ENCODE data around the gene ADGRF1.

The ADGRF1 gene

GRCh38 chr6:47028835-47029360, 13.2 kb downstream of the ADGRF1 start:
- Histone ChIP-seq H3K36me3 (ENCODE audit: low read length) (no peaks in the 10 kb centered on the region), H3K4me3 (ENCODE audit: insufficient read depth, low read length, poor library complexity, severe bottlenecking) (no peak overlapping the region), H3K27me3 (ENCODE audit: low read length) (no peaks in the 10 kb centered on the region), H3K79me2 (ENCODE audit: insufficient read depth, low read length) (no peaks in the 10 kb centered on the region), H3K27ac (ENCODE audit: low read depth, low read length) (no peak overlapping the region), H2AFZ (ENCODE audit: low read depth, low read length, severe bottlenecking) (no peak overlapping the region), H3K9me3 (ENCODE audit: insufficient read depth, low read length) (no peaks in the 10 kb centered on the region), H3F3A (ENCODE audit: insufficient read depth) (no peaks in the 10 kb centered on the region), H3K4me2 (ENCODE audit: low read depth, low read length, poor library complexity, severe bottlenecking) (no peak overlapping the region), H3K9ac (ENCODE audit: low read length) (no peak overlapping the region), H4K20me1 (ENCODE audit: low read depth, low read length) (no peaks in the 10 kb centered on the region), H3K9me2 (replicated peaks; ENCODE audit: insufficient read depth, low read length) (no peaks in the 10 kb centered on the region)
- TF ChIP-seq EZH2phosphoT487 (conservative IDR thresholded peaks at IDR 0.05; ENCODE audit: low read length), result no peak
- TF ChIP-seq, protein P1, sequence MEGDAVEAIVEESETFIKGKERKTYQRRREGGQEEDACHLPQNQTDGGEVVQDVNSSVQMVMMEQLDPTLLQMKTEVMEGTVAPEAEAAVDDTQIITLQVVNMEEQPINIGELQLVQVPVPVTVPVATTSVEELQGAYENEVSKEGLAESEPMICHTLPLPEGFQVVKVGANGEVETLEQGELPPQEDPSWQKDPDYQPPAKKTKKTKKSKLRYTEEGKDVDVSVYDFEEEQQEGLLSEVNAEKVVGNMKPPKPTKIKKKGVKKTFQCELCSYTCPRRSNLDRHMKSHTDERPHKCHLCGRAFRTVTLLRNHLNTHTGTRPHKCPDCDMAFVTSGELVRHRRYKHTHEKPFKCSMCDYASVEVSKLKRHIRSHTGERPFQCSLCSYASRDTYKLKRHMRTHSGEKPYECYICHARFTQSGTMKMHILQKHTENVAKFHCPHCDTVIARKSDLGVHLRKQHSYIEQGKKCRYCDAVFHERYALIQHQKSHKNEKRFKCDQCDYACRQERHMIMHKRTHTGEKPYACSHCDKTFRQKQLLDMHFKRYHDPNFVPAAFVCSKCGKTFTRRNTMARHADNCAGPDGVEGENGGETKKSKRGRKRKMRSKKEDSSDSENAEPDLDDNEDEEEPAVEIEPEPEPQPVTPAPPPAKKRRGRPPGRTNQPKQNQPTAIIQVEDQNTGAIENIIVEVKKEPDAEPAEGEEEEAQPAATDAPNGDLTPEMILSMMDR (IDR thresholded peaks at IDR 0.05; ENCODE audit: insufficient read depth, low read length, poor library complexity, severe bottlenecking), result no peak

DNA sequence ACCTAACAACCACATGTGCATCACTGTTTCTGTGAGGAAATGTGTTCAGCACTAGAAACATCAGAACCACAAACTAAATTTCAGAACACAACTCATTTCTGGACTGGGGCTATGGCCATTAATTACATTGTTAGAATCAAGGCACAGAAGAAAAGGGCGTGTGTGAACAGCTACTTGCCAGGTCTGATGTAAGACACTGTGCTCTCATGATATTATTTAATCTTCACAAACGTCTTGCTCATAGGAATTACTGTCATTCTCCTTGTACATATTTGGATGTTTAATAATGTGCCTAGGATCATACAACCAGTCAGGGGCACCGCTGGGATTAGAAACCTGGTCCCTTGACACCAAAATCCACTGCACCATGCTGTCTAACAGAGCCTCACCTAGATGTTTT, 14.8 kb downstream of the ADGRF1 start:
- TF ChIP-seq EZH2phosphoT487 (conservative IDR thresholded peaks at IDR 0.05; ENCODE audit: low read length), result no peak
- TF ChIP-seq, protein P1 (IDR thresholded peaks at IDR 0.05; ENCODE audit: insufficient read depth, low read length, poor library complexity, severe bottlenecking), result no peak
- H3K4me3 ChIP-seq (ENCODE audit: insufficient read depth, low read length, poor library complexity, severe bottlenecking), result no peak overlapping the region
- no peaks in the 10 kb centered on the region for H3K27me3 ChIP-seq (ENCODE audit: low read length)
- no peaks in the 10 kb centered on the region for H3K9me3 ChIP-seq (ENCODE audit: insufficient read depth, low read length)
- H4K20me1 ChIP-seq (ENCODE audit: low read depth, low read length), result no peaks in the 10 kb centered on the region
- H3K27ac ChIP-seq (ENCODE audit: low read depth, low read length), result no peak overlapping the region
- no peak overlapping the region for H3K4me2 ChIP-seq (ENCODE audit: low read depth, low read length, poor library complexity, severe bottlenecking)
- H3K9ac ChIP-seq (ENCODE audit: low read length), result no peak overlapping the region
- H3K9me2 ChIP-seq (replicated peaks; ENCODE audit: insufficient read depth, low read length), result no peaks in the 10 kb centered on the region
- no peaks in the 10 kb centered on the region for H3K36me3 ChIP-seq (ENCODE audit: low read length)
- no peaks in the 10 kb centered on the region for H3K79me2 ChIP-seq (ENCODE audit: insufficient read depth, low read length)
- H3F3A ChIP-seq (ENCODE audit: insufficient read depth), result no peaks in the 10 kb centered on the region
- H2AFZ ChIP-seq (ENCODE audit: low read depth, low read length, severe bottlenecking), result no peak overlapping the region

- no peaks in the 10 kb centered on the region for H3F3A ChIP-seq (ENCODE audit: insufficient read depth)
- no peak overlapping the region for H3K4me2 ChIP-seq (ENCODE audit: low read depth, low read length, poor library complexity, severe bottlenecking)
- H3K36me3 ChIP-seq (ENCODE audit: low read length), result no peaks in the 10 kb centered on the region
- no peaks in the 10 kb centered on the region for H3K79me2 ChIP-seq (ENCODE audit: insufficient read depth, low read length)
- TF ChIP-seq, protein P1 (IDR thresholded peaks at IDR 0.05; ENCODE audit: insufficient read depth, low read length, poor library complexity, severe bottlenecking), result no peak
- no peak for TF ChIP-seq EZH2phosphoT487 (conservative IDR thresholded peaks at IDR 0.05; ENCODE audit: low read length)
- H4K20me1 ChIP-seq (ENCODE audit: low read depth, low read length), result no peaks in the 10 kb centered on the region
- H3K9me3 ChIP-seq (ENCODE audit: insufficient read depth, low read length), result no peaks in the 10 kb centered on the region
- H3K27me3 ChIP-seq (ENCODE audit: low read length), result no peaks in the 10 kb centered on the region
- H2AFZ ChIP-seq (ENCODE audit: low read depth, low read length, severe bottlenecking), result no peak overlapping the region
- no peak overlapping the region for H3K4me3 ChIP-seq (ENCODE audit: insufficient read depth, low read length, poor library complexity, severe bottlenecking)
- H3K27ac ChIP-seq (ENCODE audit: low read depth, low read length), result no peak overlapping the region
- H3K9me2 ChIP-seq (replicated peaks; ENCODE audit: insufficient read depth, low read length), result no peaks in the 10 kb centered on the region
- H3K9ac ChIP-seq (ENCODE audit: low read length), result no peak overlapping the region
These were observed 15.5 kb downstream of the ADGRF1 start for GRCh38 chr6:47026679-47027078.
